Effector memory CD8-positive, alpha-beta T cell (primary cell): Measurements from ENCODE around the gene TMEM169.
"Not testable (repeated sequence)": the region's sequence is repeated elsewhere in the genome, so short reads cannot be mapped to it uniquely, and the experiment has no call there.

Experiments
- ATAC-seq: fragments of 150-1000 bp; cut with Tn5 transposase; replicated peaks from 2 replicates; pipeline ENCODE4 v1.10.0; 2021; ENCODE audit warnings: mild to moderate bottlenecking, moderate library complexity
- DNase-seq, 3 experiments: peaks; one replicate each; pipeline ENCODE4 v3.0.0; 2021
- H3K27ac Mint-ChIP-seq, 2 donors: one replicate each; pipeline ENCODE4 v1.8.0; 2022; ENCODE audit warnings: mild to moderate bottlenecking in 2 of 2, mixed read lengths in 2 of 2, moderate library complexity in 2 of 2
- H3K27me3 Mint-ChIP-seq, 2 donors: one replicate each; pipeline ENCODE4 v1.8.0; 2022; ENCODE audit warnings: mixed read lengths in 2 of 2
- H3K36me3 Mint-ChIP-seq: one replicate; pipeline ENCODE4 v1.8.0; 2022; ENCODE audit warnings: mild to moderate bottlenecking, moderate library complexity, mixed read lengths; ENCODE audit not compliant: insufficient read depth
- H3K4me1 Mint-ChIP-seq, 2 donors: one replicate each; pipeline ENCODE4 v1.8.0; 2022; ENCODE audit warnings: low read depth in 2 of 2, mixed read lengths in 2 of 2
- H3K4me3 Mint-ChIP-seq, 2 donors: one replicate each; pipeline ENCODE4 v1.8.0; 2022; ENCODE audit warnings: mild to moderate bottlenecking in 2 of 2, mixed read lengths in 2 of 2, moderate library complexity in 2 of 2
- H3K9me3 Mint-ChIP-seq, 2 donors: one replicate each; pipeline ENCODE4 v1.8.0; 2022; ENCODE audit warnings: mixed read lengths in 2 of 2

TMEM169 gene

GRCh38 chr2:216133397-216133796, 51.7 kb downstream of the TMEM169 start:
- H3K4me3 Mint-ChIP-seq, result no peak overlapping the region
- H3K9me3 Mint-ChIP-seq, result no peaks in the 10 kb centered on the region
- no peak overlapping the region for H3K27ac Mint-ChIP-seq
- H3K4me1 Mint-ChIP-seq, result peaks cover 13 to 38% of the 10 kb centered on the region in 2 donors
- ATAC-seq, result no peak
- DNase-seq, result no peak
- H3K27me3 Mint-ChIP-seq, result no peaks in the 10 kb centered on the region
- peaks cover 90% of the 10 kb centered on the region for H3K36me3 Mint-ChIP-seq

GRCh38 chr2:216134958-216135541, 53.3 kb downstream of the TMEM169 start:
- peaks cover 5 to 29% of the 10 kb centered on the region in 2 donors for H3K4me1 Mint-ChIP-seq
- no peak overlapping the region for H3K4me3 Mint-ChIP-seq
- H3K27me3 Mint-ChIP-seq, result no peaks in the 10 kb centered on the region
- H3K9me3 Mint-ChIP-seq, result no peaks in the 10 kb centered on the region
- peaks cover 93% of the 10 kb centered on the region for H3K36me3 Mint-ChIP-seq
- H3K27ac Mint-ChIP-seq, result peak overlapping the region in 1 of 2 donors; percentile 89
- DNase-seq, result no peak
- ATAC-seq, result no peak

GRCh38 chr2:216139884-216140283, 58.2 kb downstream of the TMEM169 start:
- H3K27ac Mint-ChIP-seq, result no peak overlapping the region
- H3K4me3 Mint-ChIP-seq, result no peak overlapping the region
- peaks cover 56% of the 10 kb centered on the region for H3K36me3 Mint-ChIP-seq

GRCh38 chr2:216141516-216141915, 59.8 kb downstream of the TMEM169 start:
- H3K4me3 Mint-ChIP-seq, ATAC-seq, H3K27me3 Mint-ChIP-seq, H3K27ac Mint-ChIP-seq, DNase-seq, H3K9me3 Mint-ChIP-seq: not testable (repeated sequence)
- Mint-ChIP-seq H3K36me3 (peaks cover 40% of the 10 kb centered on the region), H3K4me1 (peaks cover under 1 to 10% of the 10 kb centered on the region in 2 donors)

More at GRCh38 chr2:216139884-216140283, 58.2 kb downstream of the TMEM169 start:
- ATAC-seq, result peak; percentile 65
- Mint-ChIP-seq H3K4me1 (peaks cover 3 to 19% of the 10 kb centered on the region in 2 donors), H3K27me3 (no peaks in the 10 kb centered on the region), H3K9me3 (no peaks in the 10 kb centered on the region)
- DNase-seq, result peak; percentile 9 to 16 (median 11)

GRCh38 chr2:216142540-216142939, 60.8 kb downstream of the TMEM169 start:
- peaks cover 38% of the 10 kb centered on the region for H3K36me3 Mint-ChIP-seq
- no peak overlapping the region for H3K27ac Mint-ChIP-seq
- no peaks in the 10 kb centered on the region for H3K9me3 Mint-ChIP-seq
- DNase-seq, result no peak
- no peak overlapping the region for H3K4me3 Mint-ChIP-seq
- peaks cover 4 to 16% of the 10 kb centered on the region in 2 donors for H3K4me1 Mint-ChIP-seq
- no peaks in the 10 kb centered on the region for H3K27me3 Mint-ChIP-seq
- ATAC-seq, result no peak

- Mint-ChIP-seq H3K9me3 (no peaks in the 10 kb centered on the region), H3K27ac (no peak overlapping the region), H3K27me3 (no peaks in the 10 kb centered on the region), H3K36me3 (peaks cover 37% of the 10 kb centered on the region), H3K4me3 (no peak overlapping the region), H3K4me1 (peaks cover 4 to 11% of the 10 kb centered on the region in 2 donors)
- no peak for ATAC-seq
- DNase-seq, result no peak
These were observed 62.7 kb downstream of the TMEM169 start for GRCh38 chr2:216144372-216144771.

GRCh38 chr2:216144857-216145256, 63.1 kb downstream of the TMEM169 start:
- Mint-ChIP-seq H3K27ac (no peak overlapping the region), H3K4me1 (peaks cover 4 to 11% of the 10 kb centered on the region in 2 donors)
- DNase-seq, result no peak

GRCh38 chr2:216146573-216146972, 64.9 kb downstream of the TMEM169 start:
- Mint-ChIP-seq H3K36me3 (peaks cover 39% of the 10 kb centered on the region), H3K27ac (peak overlapping the region; percentile 62 to 71), H3K4me1 (peaks cover 5 to 12% of the 10 kb centered on the region in 2 donors), H3K9me3 (no peaks in the 10 kb centered on the region), H3K4me3 (no peak overlapping the region), H3K27me3 (no peaks in the 10 kb centered on the region)
- no peak for DNase-seq
- no peak for ATAC-seq

More at GRCh38 chr2:216144857-216145256, 63.1 kb downstream of the TMEM169 start:
- Mint-ChIP-seq H3K4me3 (no peak overlapping the region), H3K9me3 (no peaks in the 10 kb centered on the region), H3K36me3 (peaks cover 35% of the 10 kb centered on the region), H3K27me3 (no peaks in the 10 kb centered on the region)
- no peak for ATAC-seq

GRCh38 chr2:216147172-216148131, 65.7 kb downstream of the TMEM169 start:
- H3K4me3 Mint-ChIP-seq, result no peak overlapping the region
- peak overlapping the region; percentile 62 to 71 for H3K27ac Mint-ChIP-seq
- DNase-seq (no peak), ATAC-seq (no peak)
- no peaks in the 10 kb centered on the region for H3K27me3 Mint-ChIP-seq
- H3K9me3 Mint-ChIP-seq, result no peaks in the 10 kb centered on the region
- peaks cover 48% of the 10 kb centered on the region for H3K36me3 Mint-ChIP-seq
- H3K4me1 Mint-ChIP-seq, result peaks cover 7 to 15% of the 10 kb centered on the region in 2 donors

- Mint-ChIP-seq H3K36me3 (peaks cover 61% of the 10 kb centered on the region), H3K4me1 (peaks cover 9 to 23% of the 10 kb centered on the region in 2 donors), H3K27ac (peak overlapping the region; percentile 44 to 71), H3K4me3 (no peak overlapping the region), H3K9me3 (no peaks in the 10 kb centered on the region), H3K27me3 (no peaks in the 10 kb centered on the region)
- DNase-seq (no peak), ATAC-seq (no peak)
These were observed 67.3 kb downstream of the TMEM169 start for GRCh38 chr2:216148983-216149382.

GRCh38 chr2:216149741-216150140, 68.0 kb downstream of the TMEM169 start:
- no peak overlapping the region for H3K4me3 Mint-ChIP-seq
- H3K9me3 Mint-ChIP-seq, result no peaks in the 10 kb centered on the region
- H3K4me1 Mint-ChIP-seq, result peaks cover 9 to 27% of the 10 kb centered on the region in 2 donors
- peak overlapping the region; percentile 44 to 59 for H3K27ac Mint-ChIP-seq
- DNase-seq (no peak), ATAC-seq (no peak)
- no peaks in the 10 kb centered on the region for H3K27me3 Mint-ChIP-seq
- peaks cover 66% of the 10 kb centered on the region for H3K36me3 Mint-ChIP-seq

- Mint-ChIP-seq H3K27ac (peak overlapping the region in 1 of 2 donors; percentile 59), H3K36me3 (peaks cover 77% of the 10 kb centered on the region), H3K4me1 (peaks cover 9 to 33% of the 10 kb centered on the region in 2 donors), H3K4me3 (no peak overlapping the region), H3K27me3 (no peaks in the 10 kb centered on the region), H3K9me3 (no peaks in the 10 kb centered on the region)
- ATAC-seq (no peak), DNase-seq (no peak)
These were observed 69.8 kb downstream of the TMEM169 start for GRCh38 chr2:216151313-216152025.
